SK-N-SH (cell line): Measurements from ENCODE around the gene CEACAM19. TPM values are rescaled to one million over a fixed set of nuclear protein-coding genes. Genes with fewer than 3 reads are reported as not detected.

Experiments used
- CTCF ChIA-PET: fragments of 300-600, 350-600 bp; formaldehyde crosslinking; extraction: SDS; loops from one replicate; lab custom pipeline; 2021; lab: Yijun Ruan, JAX
- POLR2A ChIA-PET: fragments of 350-600 bp; sonication (Branson Sonifier 250); formaldehyde crosslinking; extraction: SDS; loops from one replicate; lab custom pipeline; 2020; ENCODE audit warnings: antibody characterized with exemption, inconsistent platforms; lab: Yijun Ruan, JAX
- DNase-seq: peaks from one replicate; pipeline ENCODE4 v3.0.0; 2012
- H2AFZ ChIP-seq: fragments of 200-600 bp; sonication (generic); 2 replicates; pipeline ENCODE4 v1.8.1; 2016; ENCODE audit warnings: antibody characterized with exemption, mild to moderate bottlenecking, low read depth
- H3F3A ChIP-seq: fragments of 200-600 bp; sonication (generic); replicated peaks from 2 replicates; pipeline ENCODE3; 2016; ENCODE audit warnings: antibody characterized with exemption, mild to moderate bottlenecking; ENCODE audit not compliant: insufficient read depth
- H3K27ac ChIP-seq, 2 experiments: fragments of 200-500 bp in 1 of 2; fragments of 200-600 bp in 1 of 2; sonication (Bioruptor generic) in 1 of 2; sonication (generic), shearing (Covaris generic) in 1 of 2; 2 replicates each; pipeline versions ENCODE4 v1.5.1 to v1.6.1; 2014 to 2016; ENCODE audit warnings: low read depth in 2 of 2, inconsistent platforms in 1 of 2, low read length in 1 of 2, mild to moderate bottlenecking in 1 of 2, mixed read lengths in 1 of 2
- H3K27me3 ChIP-seq: fragments of 200-600 bp; sonication (generic), shearing (Covaris generic); 2 replicates; pipeline ENCODE4 v1.6.1; 2016; ENCODE audit warnings: mixed run types; ENCODE audit not compliant: insufficient read depth
- H3K36me3 ChIP-seq, 2 experiments: fragments of 200-500 bp in 1 of 2; fragments of 200-600 bp in 1 of 2; sonication (Bioruptor generic) in 1 of 2; sonication (generic) in 1 of 2; replicated peaks in 1 of 2; 2 replicates each; pipeline versions ENCODE3 to v1.5.1; 2014 to 2016; ENCODE audit warnings: low read length in 1 of 2, mild to moderate bottlenecking in 1 of 2; ENCODE audit not compliant: insufficient read depth in 2 of 2, control insufficient read depth in 1 of 2
- H3K4me1 ChIP-seq, 2 experiments: fragments of 200-500 bp in 1 of 2; fragments of 200-600 bp in 1 of 2; sonication (Bioruptor generic) in 1 of 2; sonication (generic), shearing (Covaris generic) in 1 of 2; 2 replicates each; pipeline versions ENCODE4 v1.5.1 to v1.6.1; 2014 to 2016; ENCODE audit warnings: low read depth in 1 of 2, low read length in 1 of 2, mixed run types in 1 of 2; ENCODE audit not compliant: insufficient read depth in 2 of 2, control insufficient read depth in 1 of 2
- H3K4me2 ChIP-seq: fragments of 200-600 bp; sonication (generic), shearing (Covaris generic); 2 replicates; pipeline ENCODE4 v1.6.1; 2017; ENCODE audit warnings: mixed run types
- H3K4me3 ChIP-seq, 2 experiments: fragments of 200-500 bp in 1 of 2; fragments of 200-600 bp in 1 of 2; sonication (Bioruptor generic) in 1 of 2; sonication (generic), shearing (Covaris generic) in 1 of 2; 2 replicates each; pipeline versions ENCODE4 v1.5.1 to v1.8.1; 2014 to 2016; ENCODE audit warnings: low read depth in 2 of 2, inconsistent platforms in 1 of 2, low read length in 1 of 2, mild to moderate bottlenecking in 1 of 2, mixed read lengths in 1 of 2, moderate library complexity in 1 of 2
- H3K79me2 ChIP-seq: fragments of 200-600 bp; sonication (generic); 2 replicates; pipeline ENCODE4 v1.8.1; 2017; ENCODE audit warnings: mild to moderate bottlenecking; ENCODE audit not compliant: insufficient read depth
- H3K9ac ChIP-seq: fragments of 200-600 bp; sonication (generic); 2 replicates; pipeline ENCODE4 v1.6.1; 2017; ENCODE audit warnings: mixed run types
- H3K9me2 ChIP-seq: fragments of 200-600 bp; sonication (generic); 2 replicates; pipeline ENCODE4 v1.6.1; 2017; ENCODE audit warnings: mixed run types
- H3K9me3 ChIP-seq: fragments of 200-600 bp; sonication (generic); 2 replicates; pipeline ENCODE4 v1.6.1; 2017; ENCODE audit warnings: mixed run types, mild to moderate bottlenecking, moderate library complexity
- H4K20me1 ChIP-seq: fragments of 200-600 bp; sonication (generic); 2 replicates; pipeline ENCODE4 v1.6.1; 2017; ENCODE audit warnings: mild to moderate bottlenecking, mixed run types; ENCODE audit not compliant: insufficient read depth
- CHD2 ChIP-seq: fragments of 150-350 bp; IDR thresholded peaks from 2 replicates; pipeline ENCODE4 v1.6.1; 2018; ENCODE audit warnings: low read length; ENCODE audit not compliant: partially characterized antibody
- CTCF ChIP-seq: fragments of 200-600 bp; sonication (generic); IDR thresholded peaks from 2 replicates; pipeline ENCODE4 v1.6.1; 2017; ENCODE audit warnings: antibody characterized with exemption, mild to moderate bottlenecking, moderate library complexity
- EZH2phosphoT487 ChIP-seq: fragments of 200-600 bp; sonication (generic); IDR thresholded peaks from 2 replicates; pipeline ENCODE4 v1.6.1; 2017; ENCODE audit warnings: low read depth, mixed run types, mild to moderate bottlenecking, antibody characterized with exemption, moderate library complexity, borderline replicate concordance
- FOSL2 ChIP-seq: IDR thresholded peaks from 2 replicates; pipeline ENCODE4 v1.4.0; 2012; ENCODE audit warnings: low read depth, mild to moderate bottlenecking, moderate library complexity, borderline replicate concordance
- FOXJ3 ChIP-seq: sonication (generic); formaldehyde crosslinking; IDR thresholded peaks from 2 replicates; pipeline ENCODE4 v1.5.1; 2020; ENCODE audit warnings: mild to moderate bottlenecking, missing genetic modification reagents
- FOXM1 ChIP-seq: IDR thresholded peaks from 2 replicates; pipeline ENCODE4 v1.4.0; 2012; ENCODE audit warnings: low read depth, mild to moderate bottlenecking
- JUND ChIP-seq: IDR thresholded peaks from 2 replicates; pipeline ENCODE4 v1.4.0; 2012
- NRF1 ChIP-seq: IDR thresholded peaks from 2 replicates; pipeline ENCODE4 v1.6.1; 2012; ENCODE audit warnings: low read depth, mild to moderate bottlenecking, low read length
- POLR2AphosphoS5 ChIP-seq: IDR thresholded peaks from 2 replicates; pipeline ENCODE4 v1.6.1; 2012; ENCODE audit warnings: low read depth, low read length
- RAD21 ChIP-seq: IDR thresholded peaks from 2 replicates; pipeline ENCODE4 v1.6.1; 2012; ENCODE audit warnings: mild to moderate bottlenecking, low read length
- RCOR1 ChIP-seq: fragments of 150-350 bp; IDR thresholded peaks from 2 replicates; pipeline ENCODE4 v1.6.1; 2017; ENCODE audit warnings: antibody characterized with exemption, low read length
- REST ChIP-seq: IDR thresholded peaks from 2 replicates; pipeline ENCODE4 v1.6.1; 2012; ENCODE audit warnings: mild to moderate bottlenecking, low read depth, low read length, moderate library complexity
- SMC3 ChIP-seq: IDR thresholded peaks from 2 replicates; pipeline ENCODE4 v1.6.1; 2012; ENCODE audit warnings: low read depth, low read length, improper control_type of control experiment
- TAF1 ChIP-seq: IDR thresholded peaks from 2 replicates; pipeline ENCODE4 v1.6.1; 2012; ENCODE audit warnings: low read depth, mild to moderate bottlenecking, low read length, moderate library complexity, borderline replicate concordance
- TCF12 ChIP-seq: IDR thresholded peaks from 2 replicates; pipeline ENCODE4 v1.4.0; 2012
- USF2 ChIP-seq: fragments of 150-350 bp; IDR thresholded peaks from 2 replicates; pipeline ENCODE4 v1.6.1; 2017; ENCODE audit warnings: antibody characterized with exemption, low read length, low read depth, borderline replicate concordance
- ZBTB33 ChIP-seq: IDR thresholded peaks from 2 replicates; pipeline ENCODE4 v1.4.0; 2012; ENCODE audit warnings: low read depth, borderline replicate concordance
- WGBS: methylation state at CpG from one replicate; pipeline ENCODE4 v1.1.6; 2017; ENCODE audit warnings: low lambda C conversion rate; 5-methylcytosine and 5-hydroxymethylcytosine counted together
- polyA plus RNA-seq, 3 experiments: library from polyadenylated mRNA; depleted of rRNA; stranded (reverse); fragments of >200 nt; gene quantifications; 2 replicates each; pipeline ENCODE4 v1.2.3, GENCODE V29; 2012

The CEACAM19 gene
- polyA plus RNA-seq (2012; rRNA removed) = 1.4 and 2.0 TPM in 2 replicates
- 0.35 and 0.49 TPM in 2 replicates for polyA plus RNA-seq (2012; cell fraction: cytosol; rRNA removed)
- polyA plus RNA-seq (2012; cell fraction: nucleus; rRNA removed) = 11.3 and 11.7 TPM in 2 replicates

GRCh38 chr19:44671400-44671799 lies at the start of gene CEACAM19:
CEACAM19 (plus strand) TSS chr19:44671482; CDS start chr19:44671932, 450 bp downstream.
- Histone ChIP-seq H3K4me1 (no peaks in the 10 kb centered on the region), H3K9ac (no peak within 1 kb of the TSS), H3K27me3 (no peaks in the 10 kb centered on the region), H3K9me3 (no peaks in the 10 kb centered on the region), H3K9me2 (no peaks in the 10 kb centered on the region), H3K79me2 (no peaks in the 10 kb centered on the region; the same call in 1 of the 2 replicates), H3K36me3 (no peaks in the 10 kb centered on the region), H2AFZ (no peak within 1 kb of the TSS), H3K4me3 (no peak within 1 kb of the TSS), H4K20me1 (no peaks in the 10 kb centered on the region), H3K4me2 (no peak within 1 kb of the TSS), H3K27ac (no peak within 1 kb of the TSS), H3F3A (peaks cover 8% of the 10 kb centered on the region)
- no peak for DNase-seq
- ChIA-PET CTCF (interaction anchor here (1.1 kb wide), 1 partner anchor 100 kb away, joined by 3 read pairs; no protein-coding TSS in a partner anchor), POLR2A (no interaction called here)
- TF ChIP-seq RAD21 (no peak), ZBTB33 (no peak), SMC3 (no peak), POLR2AphosphoS5 (no peak), RCOR1 (no peak), USF2 (no peak), REST (no peak), JUND (no peak), TAF1 (no peak), FOSL2 (no peak), CTCF (no peak), CHD2 (no peak), FOXM1 (no peak), NRF1 (no peak), TCF12 (no peak), EZH2phosphoT487 (no peak), FOXJ3 (CRISPR knock-in tag) (no peak)
- 6% methylated on average over 1 of the region's 2 CpGs for WGBS
